ENCODE measurements around the gene SOCS6. TPM values are rescaled to one million over a fixed set of nuclear protein-coding genes. Genes with fewer than 3 reads are reported as not detected.

Gene SOCS6
- total and polyA plus RNA-seq, 2 experiments from 2014 or later, result 4.4 to 13.3 TPM

- Histone ChIP-seq H3K9me2 (ENCODE audit: insufficient read depth) (no peaks in the 10 kb centered on the region), H3K4me3 (no peak overlapping the region)
Measured at GRCh38 chr18:70292628-70293027, 3.8 kb downstream of the SOCS6 start.

GRCh38 chr18:70293166-70293565 is 4.3 kb downstream of the SOCS6 start:
- Histone ChIP-seq H3K27me3 (ENCODE audit: insufficient read depth) (peaks cover 1% of the 10 kb centered on the region; the same call in 1 of the 2 replicates), H4K20me1 (replicated peaks; ENCODE audit: insufficient read depth) (peaks cover 9% of the 10 kb centered on the region)
- H3K27me3 Mint-ChIP-seq (ENCODE audit: insufficient read depth, low read depth, poor library complexity), result peaks cover 4% of the 10 kb centered on the region
- TF ChIP-seq EZH2phosphoT487 (IDR thresholded peaks at IDR 0.05; ENCODE audit: unreplicated experiment), result no peak
- TF ChIP-seq JUNB (IDR thresholded peaks at IDR 0.05; ENCODE audit: unreplicated experiment), result no peak
- no peak for TF ChIP-seq ZNF462 (CRISPR knock-in tag; IDR thresholded peaks at IDR 0.05)
- no peak for TF ChIP-seq POLR2AphosphoS5 (IDR thresholded peaks at IDR 0.05; ENCODE audit: low read depth)
- no peak for TF ChIP-seq ZNF114 (CRISPR knock-in tag; IDR thresholded peaks at IDR 0.05)
- TF ChIP-seq STAT1 (IDR thresholded peaks at IDR 0.05; ENCODE audit: unreplicated experiment), result no peak
- TF ChIP-seq ETS1 (IDR thresholded peaks at IDR 0.05), result no peak
- TF ChIP-seq ZNF331 (CRISPR knock-in tag; IDR thresholded peaks at IDR 0.05; ENCODE audit: low read depth), result no peak
- TF ChIP-seq CREB1 (CRISPR knock-in tag; IDR thresholded peaks at IDR 0.05; ENCODE audit: low read depth), result no peak
- no peak for TF ChIP-seq NANOG (IDR thresholded peaks at IDR 0.05; ENCODE audit: borderline replicate concordance)
- no peak for TF ChIP-seq EZH2 (IDR thresholded peaks at IDR 0.05; ENCODE audit: low read depth, unreplicated experiment)
- TF ChIP-seq REST (IDR thresholded peaks at IDR 0.05; ENCODE audit: unreplicated experiment), result no peak

More at GRCh38 chr18:70292628-70293027, 3.8 kb downstream of the SOCS6 start:
- Histone ChIP-seq H3F3A (replicated peaks; ENCODE audit: low read depth) (no peaks in the 10 kb centered on the region), H3K27ac (ENCODE audit: low read depth) (no peak overlapping the region), H3K79me2 (replicated peaks; ENCODE audit: insufficient read depth) (peaks cover 80% of the 10 kb centered on the region), H3K4me2 (no peak overlapping the region), H4K20me1 (replicated peaks; ENCODE audit: insufficient read depth) (peaks cover 9% of the 10 kb centered on the region), H3K4me1 (ENCODE audit: insufficient read depth) (peaks cover 30% of the 10 kb centered on the region), H3K36me3 (ENCODE audit: insufficient read depth) (no peaks in the 10 kb centered on the region), H2AFZ (no peak overlapping the region), H3K27me3 (ENCODE audit: insufficient read depth) (peaks cover 7% of the 10 kb centered on the region)
- ATAC-seq, result no peak
- Mint-ChIP-seq H3K27ac (no peak overlapping the region), H3K9me3 (no peaks in the 10 kb centered on the region), H3K4me1 (peaks cover 48% of the 10 kb centered on the region), H3K36me3 (ENCODE audit: low read depth) (no peaks in the 10 kb centered on the region; the same call in 2 of the 3 replicates), H3K27me3 (ENCODE audit: insufficient read depth, low read depth, poor library complexity) (peaks cover 4% of the 10 kb centered on the region), H3K4me3 (no peak overlapping the region)
- TF ChIP-seq EZH2 (IDR thresholded peaks at IDR 0.05; ENCODE audit: low read depth, unreplicated experiment), result no peak
- TF ChIP-seq JUNB (IDR thresholded peaks at IDR 0.05; ENCODE audit: unreplicated experiment), result no peak
- no peak for DNase-seq (ENCODE audit: low spot score)

More at GRCh38 chr18:70293166-70293565, 4.3 kb downstream of the SOCS6 start:
- Histone ChIP-seq H3K4me3 (no peak overlapping the region), H3K4me1 (ENCODE audit: insufficient read depth) (peaks cover 26% of the 10 kb centered on the region), H3F3A (replicated peaks; ENCODE audit: low read depth) (no peaks in the 10 kb centered on the region), H3K27ac (ENCODE audit: low read depth) (no peak overlapping the region), H3K79me2 (replicated peaks; ENCODE audit: insufficient read depth) (peaks cover 86% of the 10 kb centered on the region), H3K4me2 (no peak overlapping the region), H3K36me3 (ENCODE audit: insufficient read depth) (no peaks in the 10 kb centered on the region), H3K9me2 (ENCODE audit: insufficient read depth) (no peaks in the 10 kb centered on the region), H2AFZ (no peak overlapping the region)
- Mint-ChIP-seq H3K4me1 (peaks cover 46% of the 10 kb centered on the region), H3K27ac (no peak overlapping the region), H3K36me3 (ENCODE audit: low read depth) (no peaks in the 10 kb centered on the region; the same call in 2 of the 3 replicates), H3K9me3 (no peaks in the 10 kb centered on the region), H3K4me3 (no peak overlapping the region)
- ATAC-seq (no peak), DNase-seq (ENCODE audit: low spot score) (no peak)

Data from GM23338 (cell line).